Stimulated activated CD4-positive, alpha-beta T cell treated with anti-CD3 and anti-CD28 coated beads, TNF-alpha, amount 100 ng/mL, for 48 hours (primary cell): ENCODE data around the gene CLDN5.
A peak's percentile ranks its signal among the peaks of the same experiment; 100 is the strongest.

Experiments used
- DNase-seq, 3 donors: peaks; one replicate each; pipeline ENCODE4 v3.0.0-alpha.2; 2020; ENCODE audit warnings: low read depth in 3 of 3

The CLDN5 gene

GRCh38 chr22:19480789-19481188 is 43.4 kb downstream of the CLDN5 start:
- DNase-seq: no peak

DNA sequence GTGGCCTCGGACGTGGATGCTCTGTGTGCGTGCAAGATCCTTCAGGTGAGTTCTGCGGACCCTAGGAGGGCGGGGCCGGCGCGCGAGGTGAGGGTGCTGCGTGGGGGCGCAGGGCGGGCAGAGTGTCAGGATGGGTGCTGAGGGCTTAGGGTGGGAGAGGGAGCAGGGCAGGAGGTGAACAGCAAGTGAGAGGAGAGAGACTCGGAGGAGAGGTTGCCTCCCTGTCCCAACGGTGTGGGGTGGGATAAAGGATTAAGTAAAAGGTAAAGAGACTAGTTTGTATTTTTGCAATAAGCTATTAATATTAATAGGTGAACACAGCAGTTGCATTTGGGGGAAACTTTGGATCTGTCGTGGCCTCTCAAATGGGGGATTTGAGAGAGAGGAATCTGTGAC is 44.0 kb downstream of the CLDN5 start:
- peak in 1 of 3 donors; percentile 7 for DNase-seq

GRCh38 chr22:19479355-19480172 is 44.6 kb downstream of the CLDN5 start, which contains the start of gene CDC45:
CDC45 (plus strand) TSS chr22:19479920; CDS start chr22:19479969, 49 bp downstream.
- peak; percentile 86 to 92 (median 88) for DNase-seq

GRCh38 chr22:19478901-19479354 is 45.3 kb downstream of the CLDN5 start, which contains the start of gene UFD1:
UFD1 (minus strand) TSS chr22:19479193; CDS start chr22:19479085, 108 bp downstream.
- peak; percentile 63 to 70 (median 64) for DNase-seq

GRCh38 chr22:19478045-19478900 is 45.9 kb downstream of the CLDN5 start:
- DNase-seq: no peak

DNA sequence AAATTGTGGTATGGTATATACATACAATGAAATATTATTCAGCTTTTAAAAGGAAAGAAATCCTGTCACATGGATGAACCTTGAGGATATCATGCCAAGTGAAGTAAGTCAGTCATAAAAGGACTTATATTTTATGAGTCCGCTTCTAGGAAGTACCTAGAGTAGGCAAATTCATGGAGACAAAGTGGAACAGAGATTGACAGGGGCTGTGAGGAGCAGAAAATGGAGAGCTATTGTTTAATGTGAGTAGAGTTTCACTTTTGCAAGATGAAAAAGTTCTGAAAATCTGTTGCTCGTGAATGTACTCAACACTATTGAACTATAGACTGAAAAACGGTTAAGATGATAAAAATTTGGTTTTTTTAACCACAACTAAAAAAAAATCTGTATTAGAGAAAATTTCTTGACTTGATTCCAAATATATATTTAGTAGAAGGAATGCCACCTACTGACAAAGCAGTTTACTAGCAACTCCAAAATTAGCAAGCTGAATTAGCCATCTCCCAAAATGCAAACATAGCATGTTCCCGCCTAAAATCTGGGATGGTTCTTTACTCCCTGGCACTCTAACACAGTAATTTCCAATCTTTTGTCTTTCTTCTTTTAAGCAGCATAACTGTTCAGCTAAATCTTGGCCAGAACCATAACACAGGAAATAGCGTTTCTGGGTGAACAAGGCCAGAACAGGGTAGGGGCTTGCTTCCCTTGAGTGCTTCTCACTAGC is 46.7 kb downstream of the CLDN5 start:
- no peak for DNase-seq

DNA sequence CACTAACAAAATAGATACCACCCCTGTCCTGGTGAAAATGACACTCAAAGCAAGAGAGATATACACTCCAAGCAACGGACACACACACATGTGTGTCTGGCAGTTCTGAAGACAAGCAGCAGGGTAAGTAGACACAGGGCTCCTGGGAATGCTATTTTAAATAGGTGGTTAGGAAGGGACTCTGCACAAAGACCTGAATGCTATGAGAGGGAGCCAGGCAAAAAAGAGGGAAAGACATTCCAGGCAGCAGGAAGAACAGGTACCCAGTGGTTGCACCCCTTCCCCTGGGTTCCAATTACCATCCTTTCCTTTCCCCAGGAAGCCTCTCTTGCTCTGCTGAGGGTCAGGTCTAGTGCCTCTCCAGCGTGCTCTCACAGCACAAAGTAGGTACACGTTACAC is 48.2 kb downstream of the CLDN5 start:
- DNase-seq: no peak

DNA sequence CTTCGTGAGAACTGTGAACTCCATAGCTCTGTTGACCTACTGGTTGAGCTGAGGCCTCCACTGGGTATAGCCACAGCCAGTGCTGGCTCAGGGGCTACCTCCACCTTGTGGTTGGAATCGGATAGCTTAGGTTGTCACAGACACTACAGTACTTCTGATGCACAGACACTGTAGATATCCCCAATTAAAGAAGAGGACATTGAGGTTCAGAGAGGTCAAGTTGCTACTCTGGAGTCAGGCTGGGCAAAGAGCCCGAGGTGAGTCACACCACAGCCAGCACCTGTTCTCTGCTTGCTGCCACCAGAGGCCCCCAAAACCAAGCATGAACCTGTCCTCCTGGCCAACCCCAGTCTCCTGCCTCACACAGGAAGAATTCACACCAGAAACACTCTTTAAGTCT is 50.6 kb downstream of the CLDN5 start:
- no peak for DNase-seq
